B cell (primary cell): ENCODE measurements around the gene ANKRD65. TPM values are rescaled to one million over a fixed set of nuclear protein-coding genes. Genes with fewer than 3 reads are reported as not detected.

ENCODE experiments used
- ATAC-seq: fragments of 200-7000 bp; cut with Tn5 transposase; one replicate; pipeline ENCODE4 v1.10.0; 2021; ENCODE audit warnings: low read depth, mild to moderate bottlenecking, moderate number of reproducible peaks, moderate library complexity
- CTCF ChIA-PET: fragments of 350-600 bp; sonication (Branson Sonifier 250); formaldehyde crosslinking; loops from one replicate; lab custom pipeline; 2021; ENCODE audit warnings: antibody characterized with exemption, inconsistent platforms; lab: Charles Lee
- POLR2A ChIA-PET: fragments of 350-600 bp; sonication (Branson Sonifier 250); formaldehyde crosslinking; loops from one replicate; lab custom pipeline; 2021; ENCODE audit warnings: antibody characterized with exemption; lab: Charles Lee
- DNase-seq: peaks from one replicate; pipeline ENCODE4 v3.0.0; 2013
- H2AFZ ChIP-seq: 2 replicates; pipeline ENCODE4 v1.6.1; 2012; ENCODE audit warnings: mild to moderate bottlenecking, low read depth, low read length; ENCODE audit not compliant: insufficient read depth, poor library complexity, severe bottlenecking
- H3K27ac ChIP-seq, 2 donors: 1 replicate in 1 of 2; 2 replicates in 1 of 2; pipeline ENCODE4 v1.5.1; 2012 to 2013; ENCODE audit warnings: low read length in 2 of 2, mild to moderate bottlenecking in 2 of 2, moderate library complexity in 1 of 2
- H3K27me3 ChIP-seq, 4 experiments: fragments of 200-600 bp in 1 of 4; sonication (generic) in 1 of 4; replicated peaks in 1 of 4; 1 replicate in 2 of 4; 2 replicates in 2 of 4; pipeline versions ENCODE4 v1.6.1 to v1.7.0; 2013 to 2016; ENCODE audit warnings: low read length in 3 of 4, mild to moderate bottlenecking in 2 of 4, mixed read lengths in 1 of 4, moderate library complexity in 1 of 4; ENCODE audit not compliant: insufficient read depth in 4 of 4, control insufficient read depth in 3 of 4; ENCODE audit errors: control extremely low read depth in 1 of 4
- H3K36me3 ChIP-seq, 2 experiments: replicated peaks in 1 of 2; 1 replicate in 1 of 2; 2 replicates in 1 of 2; pipeline versions ENCODE4 v1.6.1 to v1.7.1; 2013; ENCODE audit warnings: low read length in 1 of 2; ENCODE audit not compliant: insufficient read depth in 2 of 2, control insufficient read depth in 1 of 2; ENCODE audit errors: control extremely low read depth in 1 of 2, extremely low read depth in 1 of 2
- H3K4me1 ChIP-seq, 2 donors: fragments of 200-600 bp in 1 of 2; sonication (generic) in 1 of 2; 1 replicate in 1 of 2; 2 replicates in 1 of 2; pipeline versions ENCODE4 v1.5.1 to v1.6.1; 2013 to 2017; ENCODE audit warnings: low read length in 2 of 2; ENCODE audit not compliant: control insufficient read depth in 2 of 2, insufficient read depth in 2 of 2
- H3K4me2 ChIP-seq: replicated peaks from 2 replicates; pipeline ENCODE3; 2012; ENCODE audit warnings: mild to moderate bottlenecking, low read depth, low read length; ENCODE audit not compliant: poor library complexity, severe bottlenecking
- H3K4me3 ChIP-seq, 5 experiments: fragments of 200-600 bp in 1 of 5; sonication (generic) in 1 of 5; 1 replicate in 3 of 5; 2 replicates in 2 of 5; pipeline versions ENCODE4 v1.5.1 to v1.7.0; 2011 to 2016; ENCODE audit warnings: low read length in 4 of 5, mild to moderate bottlenecking in 4 of 5, low read depth in 2 of 5, control low read depth in 1 of 5, moderate library complexity in 1 of 5; ENCODE audit not compliant: insufficient read depth in 1 of 5; ENCODE audit errors: control extremely low read depth in 1 of 5, extremely low read depth in 1 of 5
- H3K79me2 ChIP-seq: fragments of 200-600 bp; sonication (generic); one replicate; pipeline ENCODE4 v1.6.0; 2016; ENCODE audit warnings: low read length; ENCODE audit not compliant: control insufficient read depth, insufficient read depth
- H3K9ac ChIP-seq: fragments of 200-600 bp; sonication (generic); 2 replicates; pipeline ENCODE4 v1.6.1; 2017; ENCODE audit warnings: mild to moderate bottlenecking, low read length, moderate library complexity
- H3K9me3 ChIP-seq, 3 donors: one replicate each; pipeline versions ENCODE4 v1.6.1 to v1.7.1; 2013; ENCODE audit warnings: low read length in 2 of 3; ENCODE audit not compliant: control insufficient read depth in 2 of 3, insufficient read depth in 1 of 3; ENCODE audit errors: control extremely low read depth in 1 of 3
- H4K20me1 ChIP-seq: 2 replicates; pipeline ENCODE4 v1.6.0; 2012; ENCODE audit warnings: mild to moderate bottlenecking, low read length; ENCODE audit not compliant: insufficient read depth, control insufficient read depth, poor library complexity, severe bottlenecking
- H3K27ac Mint-ChIP-seq: one replicate; pipeline ENCODE4 v1.8.0; 2021; ENCODE audit warnings: mixed read lengths
- H3K27me3 Mint-ChIP-seq: one replicate; pipeline ENCODE4 v1.8.0; 2021; ENCODE audit warnings: mixed read lengths
- H3K4me1 Mint-ChIP-seq: one replicate; pipeline ENCODE4 v1.8.0; 2021; ENCODE audit warnings: mixed read lengths
- H3K4me3 Mint-ChIP-seq: one replicate; pipeline ENCODE4 v1.8.0; 2021; ENCODE audit warnings: mixed read lengths
- H3K9me3 Mint-ChIP-seq: one replicate; pipeline ENCODE4 v1.8.0; 2022; ENCODE audit warnings: mixed read lengths; ENCODE audit not compliant: insufficient read depth
- CTCF ChIP-seq: fragments of 200-600 bp; IDR thresholded peaks from one replicate; pipeline ENCODE4 v1.8.0; 2022; ENCODE audit warnings: antibody characterized with exemption, mild to moderate bottlenecking
- EZH2 ChIP-seq: IDR thresholded peaks from 2 replicates; pipeline ENCODE4 v1.6.1; 2012; ENCODE audit warnings: borderline replicate concordance, low read depth, mild to moderate bottlenecking, moderate library complexity, low read length; ENCODE audit not compliant: insufficient read depth, poor library complexity, severe bottlenecking
- WGBS: methylation state at CpG from one replicate; pipeline ENCODE4 v1.1.5; 2013; ENCODE audit warnings: missing lambda C conversion rate; ENCODE audit not compliant: insufficient coverage; 5-methylcytosine and 5-hydroxymethylcytosine counted together
- intact Hi-C: fragments of 100-400 bp; cut with micrococcal nuclease; formaldehyde crosslinking; loops from one replicate; pipeline ENCODE4 v1.10.0; 2022
- polyA plus RNA-seq: library from polyadenylated mRNA; depleted of rRNA; stranded (reverse); fragments of >200 nt; gene quantifications from 2 replicates; pipeline ENCODE4 v1.2.3, GENCODE V29; 2012
- total RNA-seq, 2 donors: library from RNA; stranded (reverse); fragments of 120-200 nt in 1 of 2; gene quantifications; 1 replicate in 1 of 2; 2 replicates in 1 of 2; pipeline versions ENCODE4 v1.2.3 to v1.2.4, GENCODE V29; 2013 to 2022

The ANKRD65 gene
- total and polyA plus RNA-seq, 2 donors (not counting 1 experiment from before 2014, with no cell fraction given): 0.12 TPM; not detected in 1

- Mint-ChIP-seq H3K4me3 (no peak overlapping the region), H3K9me3 (no peaks in the 10 kb centered on the region), H3K27ac (no peak overlapping the region), H3K4me1 (peaks cover 5% of the 10 kb centered on the region), H3K27me3 (peaks cover 19% of the 10 kb centered on the region)
- ATAC-seq (no peak), DNase-seq (no peak)
- Histone ChIP-seq H3K79me2 (no peaks in the 10 kb centered on the region), H3K27ac (no peak overlapping the region), H3K9me3 (peaks cover 0 to 5% (median 0%) of the 10 kb centered on the region in 3 donors), H2AFZ (no peak overlapping the region), H3K4me1 (no peaks in the 10 kb centered on the region), H3K9ac (no peak overlapping the region), H4K20me1 (no peaks in the 10 kb centered on the region), H3K36me3 (no peaks in the 10 kb centered on the region), H3K4me3 (no peak overlapping the region), H3K27me3 (peaks cover 0 to 26% (median 6%) of the 10 kb centered on the region in 4 experiments), H3K4me2 (peak overlapping the region; percentile 33)
- ChIA-PET POLR2A (no interaction called here), CTCF (no interaction called here)
- WGBS: 24% methylated on average over 108 of the region's 112 CpGs
- intact Hi-C loops: no loop called here
- TF ChIP-seq EZH2 (no peak), CTCF (no peak)
These were observed 1.0 kb downstream of the ANKRD65 start for GRCh38 chr1:1419813-1420653.

DNA sequence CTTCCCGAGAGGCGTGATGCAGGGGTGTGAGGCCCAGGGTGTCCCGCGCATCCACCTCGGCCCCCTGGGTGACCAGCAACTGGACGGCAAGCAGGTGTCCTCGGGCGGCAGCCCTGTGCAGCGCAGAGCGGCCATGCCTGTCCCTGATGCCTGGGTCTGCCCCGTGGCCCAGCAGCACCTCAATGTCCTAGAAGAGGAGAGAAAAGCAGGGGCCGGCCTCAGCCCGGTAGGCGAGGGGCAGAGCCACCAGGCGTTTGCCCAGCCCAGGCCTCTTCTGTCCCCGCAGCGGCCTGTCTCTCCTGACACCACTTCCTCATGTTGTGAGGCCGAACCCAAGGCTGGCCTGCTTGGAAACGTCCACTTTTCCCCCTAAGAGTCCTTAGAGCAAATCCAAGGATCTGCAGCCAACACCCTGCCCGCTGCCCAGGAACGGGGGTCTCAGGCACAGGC is 1.7 kb downstream of the ANKRD65 start:
- 96% methylated on average over 21 of the region's 21 CpGs for WGBS

More for the DNA sequence above, 1.7 kb downstream of the ANKRD65 start:
- ATAC-seq (no peak), DNase-seq (no peak)
- no peaks in the 10 kb centered on the region for H3K4me1 ChIP-seq
- H3K9me3 ChIP-seq: peaks cover 0 to 5% (median 0%) of the 10 kb centered on the region in 3 donors
- H3K9ac ChIP-seq: no peak overlapping the region
- POLR2A ChIA-PET: no interaction called here
- Mint-ChIP-seq H3K4me1 (peaks cover 5% of the 10 kb centered on the region), H3K9me3 (no peaks in the 10 kb centered on the region), H3K4me3 (no peak overlapping the region), H3K27ac (no peak overlapping the region), H3K27me3 (peaks cover 13% of the 10 kb centered on the region)
- H2AFZ ChIP-seq: no peak overlapping the region
- H3K27ac ChIP-seq: no peak overlapping the region
- no peaks in the 10 kb centered on the region for H3K36me3 ChIP-seq
- intact Hi-C loops: no loop called here
- H3K79me2 ChIP-seq: no peaks in the 10 kb centered on the region
- H3K4me2 ChIP-seq: peak overlapping the region; percentile 25
- no peaks in the 10 kb centered on the region for H4K20me1 ChIP-seq
- CTCF ChIA-PET: no interaction called here
- no peak overlapping the region for H3K4me3 ChIP-seq
- no peak for TF ChIP-seq CTCF
- no peak for TF ChIP-seq EZH2
- H3K27me3 ChIP-seq: peaks cover 0 to 26% (median 6%) of the 10 kb centered on the region in 4 experiments
